GM19193 (cell line): ENCODE measurements around the gene KIAA1328.

ENCODE experiments used
- POLR2A ChIP-seq: IDR thresholded peaks from 4 replicates; pipeline ENCODE4 v1.6.1; 2011; ENCODE audit not compliant: insufficient read depth, insufficient read length; ENCODE audit errors: extremely low read depth

Gene KIAA1328

DNA sequence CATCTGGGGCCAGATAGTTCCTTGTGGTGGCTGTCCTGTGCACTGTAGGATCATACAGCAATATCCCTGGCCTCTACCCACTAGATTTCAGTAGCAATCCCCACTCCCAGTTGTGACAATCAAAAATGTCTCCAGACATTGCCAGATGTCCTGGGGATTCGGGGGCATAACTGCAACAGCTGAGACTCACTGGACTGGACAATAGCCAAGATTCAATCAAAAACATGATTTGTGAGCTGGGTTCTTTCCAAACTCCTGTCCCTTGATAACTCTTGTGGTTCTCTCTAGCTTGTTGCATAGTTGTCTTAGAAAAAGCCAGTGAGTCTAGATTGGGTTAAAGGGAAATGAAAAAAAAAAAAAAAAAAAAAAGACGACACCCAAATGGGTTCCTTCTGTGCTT, 443.3 kb downstream of the KIAA1328 start:
- no peak for TF ChIP-seq POLR2A

DNA sequence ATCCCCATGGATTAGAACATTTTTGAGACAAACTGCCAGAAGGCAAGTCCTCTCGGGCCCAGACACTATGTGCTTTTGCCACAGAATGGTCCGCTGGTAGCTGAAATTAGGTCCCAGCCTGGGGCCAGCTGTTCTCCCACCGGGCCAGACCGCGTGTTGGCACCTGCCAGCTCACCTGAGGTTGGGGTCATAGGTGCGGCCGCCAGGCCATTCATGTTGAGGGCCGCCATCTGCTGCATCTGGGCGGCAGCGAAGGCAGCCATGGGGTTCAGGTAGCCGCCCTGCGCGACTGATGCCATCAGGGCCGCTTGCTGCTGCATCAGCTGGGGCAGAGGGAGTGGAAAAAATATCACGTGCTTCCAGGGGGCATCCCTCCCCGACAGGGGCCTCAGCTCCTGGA, 443.9 kb downstream of the KIAA1328 start:
- TF ChIP-seq POLR2A: no peak

DNA sequence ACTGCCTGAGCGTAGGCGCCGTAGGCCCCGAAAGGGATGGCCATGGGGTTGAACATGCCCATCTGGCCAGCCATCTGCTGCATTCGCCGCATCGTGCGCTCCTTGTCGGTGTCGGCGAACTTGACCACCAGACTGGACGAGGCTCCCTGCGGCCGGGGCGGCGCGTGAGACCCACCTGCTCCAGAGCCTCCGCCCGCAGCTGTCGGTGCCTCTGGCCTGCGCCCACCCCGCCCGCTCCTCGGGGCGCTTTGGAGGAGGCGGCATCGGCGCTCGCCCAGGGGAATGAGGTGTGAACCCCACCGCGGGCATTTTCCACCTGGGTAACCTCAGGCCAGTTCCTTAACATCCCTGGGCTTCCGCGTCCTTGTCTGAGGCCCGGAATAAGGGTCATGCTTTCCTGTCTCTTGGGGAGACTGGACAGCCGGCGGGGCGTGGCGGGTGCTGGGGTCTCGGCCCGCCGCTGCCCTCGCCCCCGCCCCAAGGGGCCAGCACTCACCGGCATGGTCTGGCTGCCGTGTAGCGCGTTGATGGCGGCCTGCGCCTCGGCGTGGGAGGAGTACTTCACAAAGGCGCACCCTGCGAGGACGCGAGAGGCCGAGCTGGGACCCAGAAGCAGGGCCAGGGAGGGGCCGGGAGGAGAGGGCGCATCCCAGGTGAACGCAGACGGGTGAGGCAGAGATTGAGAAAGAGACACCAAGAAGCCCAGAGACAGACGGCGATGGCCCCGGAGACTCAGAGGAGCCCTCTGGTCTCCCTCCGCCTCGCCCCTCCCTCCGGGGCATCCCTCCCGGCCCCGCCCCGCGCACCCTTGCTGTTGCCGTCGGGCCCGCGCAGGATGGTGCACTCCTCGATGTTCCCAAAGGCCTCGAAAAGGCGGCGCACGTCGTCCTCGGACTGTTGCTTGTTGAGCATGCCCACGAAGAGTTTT, 445.6 kb downstream of the KIAA1328 start:
- no peak for TF ChIP-seq POLR2A

DNA sequence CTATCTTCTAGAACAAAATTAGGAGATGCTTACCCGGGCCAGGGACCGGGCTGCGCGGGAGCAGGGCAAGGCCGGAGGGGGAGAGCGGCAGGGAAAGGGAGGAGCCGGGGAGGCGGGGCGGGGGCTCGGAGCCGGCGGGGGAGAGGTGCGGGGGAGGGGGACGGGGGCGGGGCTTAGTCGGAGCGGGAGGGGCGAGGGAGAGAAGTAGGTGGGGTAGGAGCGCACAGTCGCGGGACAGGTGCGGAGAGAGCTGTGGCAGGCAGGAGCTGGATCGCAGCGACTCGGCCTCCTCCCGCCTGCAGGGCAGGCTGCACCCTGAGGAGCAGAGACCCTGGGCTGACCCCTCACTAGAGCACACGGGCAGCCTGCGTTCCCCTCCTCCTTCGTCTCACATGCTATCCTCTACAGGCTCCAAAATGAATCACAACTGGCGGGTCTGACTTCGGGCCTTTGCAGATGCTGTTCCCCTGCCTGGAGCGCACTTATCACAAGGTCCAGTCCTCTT, 446.4 kb downstream of the KIAA1328 start:
- TF ChIP-seq POLR2A: no peak

DNA sequence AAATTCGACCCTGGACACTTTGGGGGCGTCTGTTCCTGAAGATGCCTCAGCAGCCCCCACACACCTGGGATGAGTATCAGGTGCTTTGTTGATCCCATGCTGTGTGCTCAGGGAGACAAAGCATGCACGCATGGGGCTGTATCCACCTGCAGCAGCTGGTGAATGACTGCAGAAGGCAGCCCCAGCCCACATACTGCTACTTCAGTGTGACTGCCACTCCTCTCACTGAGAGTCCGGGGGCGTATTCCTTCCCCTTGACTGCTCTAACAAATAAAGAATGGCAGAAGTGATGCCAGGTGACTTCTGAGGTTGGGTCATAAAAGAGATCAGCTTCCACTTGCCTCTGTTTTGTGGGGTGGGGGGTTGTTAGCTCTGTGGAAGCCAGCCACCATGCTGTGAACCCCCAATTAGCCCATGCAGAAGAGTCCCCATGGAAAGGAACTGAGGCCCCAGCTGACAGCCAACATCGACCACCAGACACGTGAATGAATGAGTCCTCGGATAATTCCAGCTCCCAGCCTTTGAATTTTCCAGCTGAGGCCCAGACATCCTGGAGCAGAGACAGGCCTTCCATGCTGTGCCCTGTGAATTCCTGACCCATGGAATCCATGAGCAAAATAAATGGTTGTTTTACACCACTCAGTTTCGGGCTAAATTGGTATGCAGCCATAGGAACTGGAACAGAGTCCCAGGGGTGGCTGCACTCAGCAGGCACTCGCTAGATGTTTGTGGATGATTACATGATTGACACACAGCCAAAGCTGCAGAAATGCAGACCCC, 447.4 kb downstream of the KIAA1328 start:
- TF ChIP-seq POLR2A: no peak

DNA sequence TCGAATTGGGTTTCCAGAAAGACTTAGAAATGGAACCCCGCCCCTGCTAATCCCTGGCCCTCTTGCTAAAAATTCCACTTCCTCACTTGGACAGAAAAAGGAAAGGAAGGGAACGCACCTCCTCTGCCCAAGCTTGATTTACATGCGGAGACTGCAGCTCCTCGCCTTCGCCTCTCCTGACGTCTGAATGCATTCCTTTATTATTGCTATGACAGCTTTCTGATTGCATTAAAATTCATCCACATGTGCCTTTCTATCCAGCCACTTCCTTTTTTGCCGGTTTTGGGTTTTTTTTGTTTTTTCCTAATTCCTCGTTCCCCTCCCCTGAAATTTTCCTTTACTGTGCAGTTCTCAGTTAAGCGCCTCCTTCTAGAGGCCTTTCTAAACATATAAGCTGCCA, 448.9 kb downstream of the KIAA1328 start:
- TF ChIP-seq POLR2A: no peak
